Measurements from ENCODE around the gene MRM1.

Gene MRM1

DNA sequence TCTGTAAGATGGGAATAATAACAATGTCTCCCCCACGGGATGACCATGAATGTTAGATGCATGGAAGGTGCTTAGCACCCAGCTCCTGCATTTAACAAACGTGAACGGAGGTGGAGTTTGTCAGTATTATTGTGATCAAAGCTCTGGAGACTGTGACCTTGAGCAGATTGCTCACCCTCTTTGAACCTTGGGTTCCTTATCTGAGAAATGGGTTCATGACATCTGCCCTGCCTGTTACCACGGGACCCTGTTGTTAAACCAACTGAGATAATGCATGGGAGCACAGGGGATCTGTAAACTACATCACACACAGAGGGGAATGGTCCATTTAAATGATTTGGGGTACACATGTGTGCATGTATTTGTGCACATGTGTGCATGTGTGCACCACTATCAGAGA lies 29.6 kb downstream of the MRM1 start:
- Histone ChIP-seq H3K27me3 (ENCODE audit: insufficient read depth, low read length) (peaks cover 45% of the 10 kb centered on the region), H3K27ac (ENCODE audit: low read depth, low read length) (no peak overlapping the region), H2AFZ (ENCODE audit: low read length, unreplicated experiment) (no peak overlapping the region), H3K36me3 (ENCODE audit: insufficient read depth, low read length) (no peaks in the 10 kb centered on the region), H3K79me2 (ENCODE audit: control insufficient read depth, insufficient read depth, low read length, unreplicated experiment) (no peaks in the 10 kb centered on the region), H3K4me1 (ENCODE audit: control insufficient read depth, insufficient read depth, low read length, unreplicated experiment) (no peaks in the 10 kb centered on the region), H3K4me3 (ENCODE audit: low read depth, low read length) (no peak overlapping the region)

DNA sequence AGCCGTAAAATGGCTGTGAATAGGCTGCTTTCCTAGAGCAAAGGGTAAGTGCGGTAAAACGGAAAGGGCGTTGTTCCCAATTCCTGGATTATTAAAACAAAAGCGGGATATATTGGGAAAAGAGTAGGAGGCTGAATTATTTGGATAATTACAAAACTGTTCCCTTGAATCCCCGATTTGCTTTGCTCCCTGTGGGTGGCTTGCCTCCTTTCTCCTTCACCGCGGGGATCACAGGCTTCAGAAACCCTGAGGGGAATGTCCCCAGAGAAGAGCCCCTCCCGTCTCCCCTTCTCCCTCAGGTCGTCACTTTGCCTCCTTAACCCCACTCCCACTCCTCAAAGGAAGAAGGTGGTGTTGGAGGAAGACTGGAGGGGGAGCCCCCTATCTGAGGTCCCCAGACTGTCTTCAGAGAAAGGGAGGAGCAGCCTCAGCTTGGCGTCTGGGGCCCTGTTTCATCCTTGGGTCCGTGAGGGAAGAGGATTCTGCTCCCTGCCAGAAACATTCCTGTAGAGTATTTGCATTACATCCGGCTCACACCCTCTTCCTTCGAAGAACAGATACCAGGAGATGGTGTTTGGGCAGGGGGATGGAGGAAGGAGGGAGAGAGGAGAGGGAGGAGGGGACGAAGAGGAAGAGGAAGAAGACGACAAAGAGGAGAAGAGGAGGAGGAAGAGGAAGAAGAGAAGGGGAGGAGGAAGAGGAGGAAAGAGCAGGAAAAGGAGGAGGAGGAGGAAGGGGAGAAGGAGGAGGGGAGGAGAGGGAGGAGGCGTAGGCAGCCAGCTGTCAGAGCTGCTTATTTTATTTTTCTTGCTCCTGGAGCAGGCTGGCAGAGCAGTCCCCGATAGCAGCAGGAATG lies 31.8 kb downstream of the MRM1 start:
- no peak overlapping the region for H3K27ac ChIP-seq (ENCODE audit: low read depth, low read length)
- no peaks in the 10 kb centered on the region for H3K36me3 ChIP-seq (ENCODE audit: insufficient read depth, low read length)
- peaks cover 63% of the 10 kb centered on the region for H3K27me3 ChIP-seq (ENCODE audit: insufficient read depth, low read length)
- H3K79me2 ChIP-seq (ENCODE audit: control insufficient read depth, insufficient read depth, low read length, unreplicated experiment), result no peaks in the 10 kb centered on the region
- no peak overlapping the region for H2AFZ ChIP-seq (ENCODE audit: low read length, unreplicated experiment)
- H3K4me1 ChIP-seq (ENCODE audit: control insufficient read depth, insufficient read depth, low read length, unreplicated experiment), result no peaks in the 10 kb centered on the region
- H3K4me3 ChIP-seq (ENCODE audit: low read depth, low read length), result no peak overlapping the region

DNA sequence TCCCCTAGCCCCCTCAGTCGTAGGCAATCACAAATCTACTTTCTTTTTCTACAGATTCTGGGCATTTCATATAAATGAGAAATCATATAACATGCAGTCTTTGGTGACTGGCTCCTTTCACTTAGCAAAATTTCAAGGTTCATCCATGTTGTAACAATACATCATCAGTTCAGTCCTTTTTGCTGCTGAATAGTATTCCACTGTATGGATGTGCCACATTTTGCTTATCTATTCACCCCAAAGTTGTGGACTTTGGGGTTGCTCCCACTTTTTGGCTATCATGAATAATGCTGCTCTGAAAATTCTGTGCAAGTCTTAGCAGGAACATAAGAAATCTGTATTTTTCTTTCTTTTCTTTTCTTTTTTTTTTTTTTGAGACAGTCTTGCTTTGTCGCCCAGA lies 39.0 kb downstream of the MRM1 start:
- peaks cover 94% of the 10 kb centered on the region for H3K27me3 ChIP-seq (ENCODE audit: insufficient read depth, low read length)
- H3K36me3 ChIP-seq (ENCODE audit: insufficient read depth, low read length), result no peaks in the 10 kb centered on the region

DNA sequence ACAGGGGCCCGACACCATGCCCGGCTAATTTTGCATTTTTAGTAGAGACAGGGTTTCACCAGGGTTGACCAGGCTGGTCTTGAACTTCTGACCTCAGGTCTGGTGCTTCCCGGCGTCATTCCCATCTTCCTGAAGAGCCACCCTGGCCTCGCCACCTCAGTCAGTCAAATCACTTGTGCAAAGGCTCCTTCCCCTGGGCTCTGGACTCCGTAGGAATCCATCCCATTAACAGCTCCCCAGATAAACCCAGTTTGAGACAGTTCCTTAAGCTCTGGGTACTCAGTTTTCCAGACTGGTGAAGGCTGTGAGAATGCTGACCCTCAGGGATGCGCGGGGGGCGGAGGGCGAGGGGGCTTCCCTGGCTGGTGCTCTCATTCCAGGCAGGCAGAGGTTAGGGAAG lies 39.5 kb downstream of the MRM1 start:
- Histone ChIP-seq H3K27ac (ENCODE audit: low read depth, low read length) (no peak overlapping the region), H3K79me2 (ENCODE audit: control insufficient read depth, insufficient read depth, low read length, unreplicated experiment) (no peaks in the 10 kb centered on the region), H3K27me3 (ENCODE audit: insufficient read depth, low read length) (peaks cover 97% of the 10 kb centered on the region), H3K36me3 (ENCODE audit: insufficient read depth, low read length) (no peaks in the 10 kb centered on the region), H2AFZ (ENCODE audit: low read length, unreplicated experiment) (no peak overlapping the region), H3K4me1 (ENCODE audit: control insufficient read depth, insufficient read depth, low read length, unreplicated experiment) (no peaks in the 10 kb centered on the region), H3K4me3 (ENCODE audit: low read depth, low read length) (no peak overlapping the region)

More for the DNA sequence above, 39.0 kb downstream of the MRM1 start:
- Histone ChIP-seq H3K27ac (ENCODE audit: low read depth, low read length) (no peak overlapping the region), H3K79me2 (ENCODE audit: control insufficient read depth, insufficient read depth, low read length, unreplicated experiment) (no peaks in the 10 kb centered on the region), H3K4me1 (ENCODE audit: control insufficient read depth, insufficient read depth, low read length, unreplicated experiment) (no peaks in the 10 kb centered on the region), H2AFZ (ENCODE audit: low read length, unreplicated experiment) (no peak overlapping the region), H3K4me3 (ENCODE audit: low read depth, low read length) (no peak overlapping the region)

DNA sequence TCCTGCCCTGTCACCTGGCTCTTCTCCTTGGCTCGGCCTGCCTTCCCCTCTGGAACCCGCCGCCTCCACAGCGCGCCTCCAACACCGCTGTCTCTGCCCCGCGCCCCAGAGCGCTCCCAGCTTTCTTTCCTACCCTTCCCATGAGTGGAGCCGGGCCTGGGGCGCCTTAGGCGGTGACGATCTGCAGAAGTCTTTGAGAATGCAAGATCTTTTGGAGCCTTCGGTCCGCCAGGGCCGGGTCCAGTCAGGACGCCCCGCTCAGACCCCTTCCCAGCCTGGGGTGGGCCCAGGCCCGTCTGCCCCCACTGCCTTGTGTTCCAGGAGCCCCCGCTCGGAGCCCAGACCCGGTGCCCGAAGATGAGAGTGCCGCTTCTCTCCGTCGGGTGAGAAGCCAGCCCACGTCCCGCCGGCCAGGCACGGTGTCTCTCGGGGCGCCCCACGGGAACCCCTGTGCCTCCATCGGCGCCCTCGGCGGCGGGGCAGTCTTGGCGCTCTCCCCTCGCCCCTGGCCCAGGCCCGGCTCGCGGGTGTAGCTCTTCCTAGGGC lies 40.0 kb downstream of the MRM1 start:
- Histone ChIP-seq H2AFZ (ENCODE audit: low read length, unreplicated experiment) (no peak overlapping the region), H3K27ac (ENCODE audit: low read depth, low read length) (no peak overlapping the region), H3K4me3 (ENCODE audit: low read depth, low read length) (peak overlapping the region; percentile 58), H3K79me2 (ENCODE audit: control insufficient read depth, insufficient read depth, low read length, unreplicated experiment) (no peaks in the 10 kb centered on the region), H3K36me3 (ENCODE audit: insufficient read depth, low read length) (no peaks in the 10 kb centered on the region), H3K4me1 (ENCODE audit: control insufficient read depth, insufficient read depth, low read length, unreplicated experiment) (no peaks in the 10 kb centered on the region), H3K27me3 (ENCODE audit: insufficient read depth, low read length) (peaks cover 97% of the 10 kb centered on the region)

DNA sequence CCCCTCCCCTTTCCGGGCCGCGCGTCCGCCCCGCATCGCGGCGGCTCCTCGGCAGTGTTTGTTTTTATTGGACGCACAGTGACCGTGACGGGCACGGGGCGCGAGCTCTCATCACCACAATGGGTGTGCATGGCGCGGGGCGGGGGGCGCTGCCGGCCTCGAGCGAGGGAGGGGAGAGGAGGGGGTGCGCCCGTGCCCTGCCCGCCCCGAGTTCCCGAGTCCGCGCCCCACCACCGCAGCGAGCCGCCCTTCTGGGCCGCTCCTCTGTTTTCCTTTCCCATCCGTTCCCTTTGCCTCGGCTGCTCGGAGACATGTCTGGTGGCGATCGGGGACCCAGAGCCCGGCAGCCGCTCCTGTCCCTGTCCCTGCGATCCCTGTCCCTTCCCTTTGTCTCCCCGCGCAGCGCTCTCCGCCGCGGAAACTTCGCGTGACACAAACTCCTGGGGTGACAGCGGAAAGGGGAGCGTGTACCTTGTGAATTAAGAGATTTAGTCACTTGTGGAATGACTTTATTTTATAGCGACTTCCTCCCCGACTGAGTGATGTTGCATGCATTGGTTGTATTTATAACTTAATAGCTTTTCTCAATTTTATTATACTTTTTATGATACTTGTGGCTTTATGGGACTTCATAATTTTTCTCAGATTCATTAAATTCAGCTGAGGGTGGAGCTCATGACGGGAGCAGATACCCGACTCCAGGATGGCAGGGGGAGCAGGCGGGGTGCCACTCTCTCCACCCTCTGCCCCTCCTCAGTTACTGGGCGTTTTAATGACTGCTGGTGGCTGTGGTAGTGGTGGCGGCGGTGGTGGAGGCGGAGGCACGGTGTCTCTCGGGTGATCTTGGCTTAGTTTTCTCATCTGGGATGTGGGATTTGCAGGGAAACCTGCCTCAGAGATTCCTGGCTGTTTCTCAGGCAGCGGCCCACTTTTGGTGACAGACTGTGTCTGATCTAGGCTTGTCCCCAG lies 40.8 kb downstream of the MRM1 start:
- Histone ChIP-seq H3K27ac (ENCODE audit: low read depth, low read length) (no peak overlapping the region), H3K4me1 (ENCODE audit: control insufficient read depth, insufficient read depth, low read length, unreplicated experiment) (no peaks in the 10 kb centered on the region), H2AFZ (ENCODE audit: low read length, unreplicated experiment) (no peak overlapping the region), H3K27me3 (ENCODE audit: insufficient read depth, low read length) (peaks cover 98% of the 10 kb centered on the region), H3K79me2 (ENCODE audit: control insufficient read depth, insufficient read depth, low read length, unreplicated experiment) (no peaks in the 10 kb centered on the region), H3K4me3 (ENCODE audit: low read depth, low read length) (peak overlapping the region; percentile 58), H3K36me3 (ENCODE audit: insufficient read depth, low read length) (no peaks in the 10 kb centered on the region)

DNA sequence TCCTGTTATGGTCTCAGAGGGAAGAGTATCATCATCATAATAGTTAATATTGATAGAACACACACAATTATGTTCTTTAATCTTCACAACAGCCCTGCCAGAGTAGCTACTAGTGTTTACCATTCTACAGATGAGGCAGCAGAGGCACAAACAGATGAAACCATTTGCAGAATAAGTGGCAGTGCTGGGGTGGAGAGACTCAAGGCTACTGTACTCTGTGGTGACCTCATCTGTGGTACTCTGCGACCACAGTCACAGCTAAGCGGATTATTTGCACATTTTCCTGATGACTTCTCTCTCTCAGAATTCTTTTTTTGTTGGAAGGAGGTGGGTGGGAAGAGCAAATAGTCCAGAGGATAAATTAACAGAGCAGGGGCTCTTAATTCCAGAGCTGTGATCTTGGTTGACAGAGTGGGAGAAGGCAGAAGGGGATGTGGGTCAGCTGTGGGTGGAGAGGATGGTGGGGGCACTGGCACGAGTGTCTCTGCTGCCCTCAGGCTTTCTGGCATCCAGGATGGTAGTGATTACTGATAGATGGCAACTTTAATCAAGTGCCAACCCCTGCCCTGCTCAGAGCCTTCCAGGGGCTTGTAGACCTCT lies 41.8 kb downstream of the MRM1 start:
- no peaks in the 10 kb centered on the region for H3K4me1 ChIP-seq (ENCODE audit: control insufficient read depth, insufficient read depth, low read length, unreplicated experiment)
- H3K4me3 ChIP-seq (ENCODE audit: low read depth, low read length), result no peak overlapping the region
- H3K27me3 ChIP-seq (ENCODE audit: insufficient read depth, low read length), result peaks cover 97% of the 10 kb centered on the region
- H3K36me3 ChIP-seq (ENCODE audit: insufficient read depth, low read length), result no peaks in the 10 kb centered on the region
- H3K79me2 ChIP-seq (ENCODE audit: control insufficient read depth, insufficient read depth, low read length, unreplicated experiment), result no peaks in the 10 kb centered on the region
- H3K27ac ChIP-seq (ENCODE audit: low read depth, low read length), result no peak overlapping the region
- H2AFZ ChIP-seq (ENCODE audit: low read length, unreplicated experiment), result no peak overlapping the region

DNA sequence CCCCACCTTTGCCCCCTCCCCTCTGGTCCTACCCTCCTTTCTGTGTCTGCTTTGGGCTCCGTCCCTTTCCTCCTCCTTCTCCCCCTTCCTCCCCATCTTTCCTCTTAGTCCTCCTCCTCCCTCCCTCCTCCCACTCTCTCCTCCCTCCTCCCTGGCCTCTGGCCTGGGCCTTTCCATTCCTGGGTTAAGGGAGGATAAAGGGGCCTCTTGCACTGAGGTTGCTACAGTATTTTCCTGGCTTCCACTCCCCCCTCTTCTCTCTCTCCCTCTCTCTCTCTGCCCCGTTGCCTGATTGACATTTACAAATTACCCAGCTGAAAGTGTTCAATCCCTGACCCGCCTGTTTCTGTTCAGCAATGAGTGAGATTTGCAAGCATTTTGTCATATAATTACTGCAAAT lies 44.0 kb downstream of the MRM1 start:
- H2AFZ ChIP-seq (ENCODE audit: low read length, unreplicated experiment), result no peak overlapping the region
- no peaks in the 10 kb centered on the region for H3K36me3 ChIP-seq (ENCODE audit: insufficient read depth, low read length)
- H3K27ac ChIP-seq (ENCODE audit: low read depth, low read length), result no peak overlapping the region
- peaks cover 93% of the 10 kb centered on the region for H3K27me3 ChIP-seq (ENCODE audit: insufficient read depth, low read length)
- no peak overlapping the region for H3K4me3 ChIP-seq (ENCODE audit: low read depth, low read length)
- H3K79me2 ChIP-seq (ENCODE audit: control insufficient read depth, insufficient read depth, low read length, unreplicated experiment), result no peaks in the 10 kb centered on the region
- H3K4me1 ChIP-seq (ENCODE audit: control insufficient read depth, insufficient read depth, low read length, unreplicated experiment), result no peaks in the 10 kb centered on the region

DNA sequence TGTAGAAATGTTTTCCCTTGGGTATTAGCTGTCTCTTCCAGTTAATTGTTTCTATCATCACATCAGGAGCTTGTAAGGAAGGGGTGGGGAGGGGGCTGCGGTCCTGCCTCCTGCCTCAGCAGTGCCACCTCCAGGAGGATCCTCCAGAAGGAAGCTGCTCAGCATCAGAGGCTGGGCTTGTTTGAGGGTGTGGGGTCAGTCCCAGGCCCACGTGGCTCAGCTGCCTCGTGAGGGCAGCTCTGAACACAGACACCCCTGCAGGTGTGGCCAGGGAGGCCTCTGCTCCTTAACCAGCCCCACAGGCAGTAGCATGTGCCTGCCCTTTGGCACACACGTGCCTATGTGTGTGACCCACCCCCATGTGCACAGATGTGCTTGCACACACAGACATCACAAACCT lies 46.3 kb downstream of the MRM1 start:
- Histone ChIP-seq H3K4me3 (ENCODE audit: low read depth, low read length) (no peak overlapping the region), H3K4me1 (ENCODE audit: control insufficient read depth, insufficient read depth, low read length, unreplicated experiment) (no peaks in the 10 kb centered on the region), H3K27ac (ENCODE audit: low read depth, low read length) (no peak overlapping the region), H2AFZ (ENCODE audit: low read length, unreplicated experiment) (no peak overlapping the region), H3K36me3 (ENCODE audit: insufficient read depth, low read length) (no peaks in the 10 kb centered on the region), H3K79me2 (ENCODE audit: control insufficient read depth, insufficient read depth, low read length, unreplicated experiment) (no peaks in the 10 kb centered on the region), H3K27me3 (ENCODE audit: insufficient read depth, low read length) (peaks cover 85% of the 10 kb centered on the region)

DNA sequence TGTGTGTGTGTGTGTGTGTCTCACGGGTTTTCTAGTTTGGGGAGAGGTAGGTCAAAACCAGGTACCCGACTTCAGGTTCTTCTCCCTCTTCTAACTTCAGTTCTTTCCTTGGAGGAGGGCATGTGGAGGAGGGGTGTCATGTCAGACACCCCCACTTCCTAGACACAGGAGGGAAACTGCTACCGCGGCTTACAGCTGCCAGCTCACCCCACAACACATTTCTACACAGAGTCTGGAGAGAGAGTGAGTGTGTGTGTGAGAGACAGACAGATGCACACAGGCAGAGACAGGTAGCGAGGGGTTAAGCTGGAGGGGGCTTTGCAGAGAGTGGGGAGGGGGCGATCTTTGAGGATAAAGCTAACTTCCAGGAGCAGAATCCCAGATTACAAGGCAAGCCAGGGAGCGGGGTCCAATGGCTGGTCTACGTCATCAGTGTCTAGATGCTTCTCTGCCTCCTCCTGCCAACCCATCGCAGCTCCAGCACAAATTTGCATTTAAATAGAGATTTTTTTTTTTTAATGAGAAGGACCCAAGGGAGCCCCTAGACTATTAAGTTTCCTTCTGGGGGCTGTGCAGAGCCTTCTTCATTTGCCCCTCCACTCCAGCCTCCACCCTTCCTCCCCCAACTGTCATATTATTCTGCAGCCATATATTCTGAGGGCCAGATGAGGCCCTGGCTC lies 48.9 kb downstream of the MRM1 start:
- H3K27me3 ChIP-seq (ENCODE audit: insufficient read depth, low read length), result peaks cover 74% of the 10 kb centered on the region
- no peak overlapping the region for H2AFZ ChIP-seq (ENCODE audit: low read length, unreplicated experiment)
- no peak overlapping the region for H3K27ac ChIP-seq (ENCODE audit: low read depth, low read length)
- H3K36me3 ChIP-seq (ENCODE audit: insufficient read depth, low read length), result no peaks in the 10 kb centered on the region
- no peaks in the 10 kb centered on the region for H3K79me2 ChIP-seq (ENCODE audit: control insufficient read depth, insufficient read depth, low read length, unreplicated experiment)
- no peaks in the 10 kb centered on the region for H3K4me1 ChIP-seq (ENCODE audit: control insufficient read depth, insufficient read depth, low read length, unreplicated experiment)
- H3K4me3 ChIP-seq (ENCODE audit: low read depth, low read length), result no peak overlapping the region
